Ovary (tissue), 3 donors: ENCODE results near the gene TP53I11.

Experiments used
- EP300 ChIP-seq: sonication (generic); formaldehyde crosslinking; IDR thresholded peaks from one replicate; pipeline ENCODE4 v1.6.1; 2017; ENCODE audit warnings: antibody characterized with exemption
- POLR2A ChIP-seq: fragments of 450-650 bp; IDR thresholded peaks from one replicate; pipeline ENCODE4 v1.6.1; 2017; ENCODE audit warnings: antibody characterized with exemption, mild to moderate bottlenecking, moderate library complexity
- TF ChIP-seq, protein P1 (sequence below), 3 donors: fragments of 450-650 bp in 2 of 3; fragments of 200-600 bp in 1 of 3; IDR thresholded peaks; one replicate each; pipeline versions ENCODE4 v1.5.1 to v1.8.0; 2016 to 2022; ENCODE audit warnings: antibody characterized with exemption in 3 of 3, mild to moderate bottlenecking in 1 of 3
- donor health status: DM: no; HTN: no; CAD: no.

DNA sequence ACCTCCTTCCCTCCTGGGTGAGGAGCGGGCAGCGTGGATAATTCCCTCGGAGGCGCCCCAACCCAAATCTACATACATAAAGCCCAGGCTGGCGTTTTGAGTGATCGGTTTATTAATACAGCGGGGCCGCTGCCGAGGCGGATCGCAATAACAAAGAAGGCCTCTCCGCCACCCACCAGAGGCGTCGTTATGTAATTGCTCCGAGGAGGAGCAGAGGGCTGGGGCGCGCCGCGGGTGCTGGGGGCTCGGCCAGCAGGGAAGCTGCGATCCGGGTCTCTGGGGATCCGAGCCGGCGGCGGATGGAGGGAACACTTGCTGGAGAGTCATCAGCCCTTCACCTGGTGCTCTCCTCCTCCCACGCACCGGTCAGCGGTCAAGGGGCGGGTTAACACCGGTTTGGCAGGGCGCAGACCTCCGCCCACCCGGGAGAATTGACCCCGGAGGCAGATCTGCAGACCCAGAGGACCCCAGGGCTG is 6.4 kb upstream of the TP53I11 start:
- no peak for TF ChIP-seq EP300
- TF ChIP-seq, protein P1, sequence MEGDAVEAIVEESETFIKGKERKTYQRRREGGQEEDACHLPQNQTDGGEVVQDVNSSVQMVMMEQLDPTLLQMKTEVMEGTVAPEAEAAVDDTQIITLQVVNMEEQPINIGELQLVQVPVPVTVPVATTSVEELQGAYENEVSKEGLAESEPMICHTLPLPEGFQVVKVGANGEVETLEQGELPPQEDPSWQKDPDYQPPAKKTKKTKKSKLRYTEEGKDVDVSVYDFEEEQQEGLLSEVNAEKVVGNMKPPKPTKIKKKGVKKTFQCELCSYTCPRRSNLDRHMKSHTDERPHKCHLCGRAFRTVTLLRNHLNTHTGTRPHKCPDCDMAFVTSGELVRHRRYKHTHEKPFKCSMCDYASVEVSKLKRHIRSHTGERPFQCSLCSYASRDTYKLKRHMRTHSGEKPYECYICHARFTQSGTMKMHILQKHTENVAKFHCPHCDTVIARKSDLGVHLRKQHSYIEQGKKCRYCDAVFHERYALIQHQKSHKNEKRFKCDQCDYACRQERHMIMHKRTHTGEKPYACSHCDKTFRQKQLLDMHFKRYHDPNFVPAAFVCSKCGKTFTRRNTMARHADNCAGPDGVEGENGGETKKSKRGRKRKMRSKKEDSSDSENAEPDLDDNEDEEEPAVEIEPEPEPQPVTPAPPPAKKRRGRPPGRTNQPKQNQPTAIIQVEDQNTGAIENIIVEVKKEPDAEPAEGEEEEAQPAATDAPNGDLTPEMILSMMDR (IDR thresholded peaks at IDR 0.05), result no peak
- TF ChIP-seq POLR2A, result no peak
